OCI-LY7 (cell line): ENCODE data around the gene MAG.

ENCODE experiments used
- EZH2phosphoT487 ChIP-seq: fragments of 200-600 bp; sonication (generic); IDR thresholded peaks from 2 replicates; pipeline ENCODE4 v1.6.1; 2018; ENCODE audit warnings: low read depth, borderline replicate concordance, mild to moderate bottlenecking, mixed run types, antibody characterized with exemption, low read length, moderate library complexity, mixed read lengths
- TF ChIP-seq, protein P1 (sequence below): fragments of 200-600 bp; sonication (generic); conservative IDR thresholded peaks from 2 replicates; pipeline ENCODE4 v1.5.1; 2014; ENCODE audit warnings: mild to moderate bottlenecking, antibody characterized with exemption, low read length, moderate library complexity, mixed read lengths

DNA sequence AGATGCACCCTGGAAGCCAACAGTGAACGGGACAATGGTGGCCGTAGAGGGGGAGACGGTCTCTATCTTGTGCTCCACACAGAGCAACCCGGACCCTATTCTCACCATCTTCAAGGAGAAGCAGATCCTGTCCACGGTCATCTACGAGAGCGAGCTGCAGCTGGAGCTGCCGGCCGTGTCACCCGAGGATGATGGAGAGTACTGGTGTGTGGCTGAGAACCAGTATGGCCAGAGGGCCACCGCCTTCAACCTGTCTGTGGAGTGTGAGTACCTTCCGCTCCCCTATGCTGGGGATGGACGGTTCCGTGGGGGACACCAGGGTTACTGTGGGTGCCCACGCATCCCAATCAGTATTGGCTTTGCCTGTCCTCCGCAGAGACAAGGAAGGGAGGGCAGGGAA lies 10.5 kb downstream of the MAG start:
- TF ChIP-seq, protein P1, sequence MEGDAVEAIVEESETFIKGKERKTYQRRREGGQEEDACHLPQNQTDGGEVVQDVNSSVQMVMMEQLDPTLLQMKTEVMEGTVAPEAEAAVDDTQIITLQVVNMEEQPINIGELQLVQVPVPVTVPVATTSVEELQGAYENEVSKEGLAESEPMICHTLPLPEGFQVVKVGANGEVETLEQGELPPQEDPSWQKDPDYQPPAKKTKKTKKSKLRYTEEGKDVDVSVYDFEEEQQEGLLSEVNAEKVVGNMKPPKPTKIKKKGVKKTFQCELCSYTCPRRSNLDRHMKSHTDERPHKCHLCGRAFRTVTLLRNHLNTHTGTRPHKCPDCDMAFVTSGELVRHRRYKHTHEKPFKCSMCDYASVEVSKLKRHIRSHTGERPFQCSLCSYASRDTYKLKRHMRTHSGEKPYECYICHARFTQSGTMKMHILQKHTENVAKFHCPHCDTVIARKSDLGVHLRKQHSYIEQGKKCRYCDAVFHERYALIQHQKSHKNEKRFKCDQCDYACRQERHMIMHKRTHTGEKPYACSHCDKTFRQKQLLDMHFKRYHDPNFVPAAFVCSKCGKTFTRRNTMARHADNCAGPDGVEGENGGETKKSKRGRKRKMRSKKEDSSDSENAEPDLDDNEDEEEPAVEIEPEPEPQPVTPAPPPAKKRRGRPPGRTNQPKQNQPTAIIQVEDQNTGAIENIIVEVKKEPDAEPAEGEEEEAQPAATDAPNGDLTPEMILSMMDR: no peak
- TF ChIP-seq EZH2phosphoT487: no peak
